ENCODE measurements around the gene PPHLN1.

Gene PPHLN1

GRCh38 chr12:42473130-42473529 lies 147.2 kb downstream of the PPHLN1 start:
- DNase-seq = no peak
- no peaks in the 10 kb centered on the region for H3K36me3 ChIP-seq (ENCODE audit: control insufficient read depth, insufficient read depth, low read length)
- H3K4me3 ChIP-seq (ENCODE audit: insufficient read depth, low read depth, low read length, poor library complexity, severe bottlenecking) = no peak overlapping the region
- no peaks in the 10 kb centered on the region for H3K27me3 ChIP-seq (replicated peaks; ENCODE audit: control insufficient read depth, insufficient read depth, low read length, poor library complexity, severe bottlenecking)
- no peaks in the 10 kb centered on the region for H3K4me1 ChIP-seq (ENCODE audit: control insufficient read depth, insufficient read depth, low read length, poor library complexity, severe bottlenecking)
- no peaks in the 10 kb centered on the region for H3K9me3 ChIP-seq (ENCODE audit: control insufficient read depth, low read length)
- H3K27ac ChIP-seq (ENCODE audit: insufficient read depth, low read length, poor library complexity, severe bottlenecking) = no peak overlapping the region

GRCh38 chr12:42473561-42473960 lies 147.6 kb downstream of the PPHLN1 start:
- Histone ChIP-seq H3K36me3 (ENCODE audit: control insufficient read depth, insufficient read depth, low read length) (no peaks in the 10 kb centered on the region), H3K4me3 (ENCODE audit: insufficient read depth, low read depth, low read length, poor library complexity, severe bottlenecking) (no peak overlapping the region), H3K9me3 (ENCODE audit: control insufficient read depth, low read length) (no peaks in the 10 kb centered on the region), H3K4me1 (ENCODE audit: control insufficient read depth, insufficient read depth, low read length, poor library complexity, severe bottlenecking) (no peaks in the 10 kb centered on the region), H3K27ac (ENCODE audit: insufficient read depth, low read length, poor library complexity, severe bottlenecking) (no peak overlapping the region), H3K27me3 (replicated peaks; ENCODE audit: control insufficient read depth, insufficient read depth, low read length, poor library complexity, severe bottlenecking) (no peaks in the 10 kb centered on the region)
- DNase-seq = no peak

DNA sequence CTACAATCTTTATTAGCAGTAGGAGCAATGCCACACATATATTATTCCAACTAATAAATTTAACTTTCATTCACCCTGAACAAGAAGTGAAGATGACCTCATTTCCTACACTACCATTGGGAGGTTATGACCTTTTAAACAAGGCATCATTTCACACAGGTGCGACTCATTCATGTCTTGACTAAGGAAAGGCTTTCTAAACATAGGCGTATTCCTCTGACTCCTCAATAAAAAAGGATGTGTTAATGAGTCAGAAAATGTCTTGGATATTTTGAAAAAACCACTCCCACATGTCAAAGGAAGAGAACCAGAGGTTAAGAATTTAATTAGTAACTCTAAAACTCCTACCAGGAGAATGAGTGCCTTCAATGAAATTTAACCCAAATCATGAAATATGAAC lies 148.4 kb downstream of the PPHLN1 start:
- Histone ChIP-seq H3K4me1 (ENCODE audit: control insufficient read depth, insufficient read depth, low read length, poor library complexity, severe bottlenecking) (no peaks in the 10 kb centered on the region), H3K36me3 (ENCODE audit: control insufficient read depth, insufficient read depth, low read length) (no peaks in the 10 kb centered on the region), H3K9me3 (ENCODE audit: control insufficient read depth, low read length) (no peaks in the 10 kb centered on the region), H3K27me3 (replicated peaks; ENCODE audit: control insufficient read depth, insufficient read depth, low read length, poor library complexity, severe bottlenecking) (no peaks in the 10 kb centered on the region), H3K4me3 (ENCODE audit: insufficient read depth, low read depth, low read length, poor library complexity, severe bottlenecking) (no peak overlapping the region), H3K27ac (ENCODE audit: insufficient read depth, low read length, poor library complexity, severe bottlenecking) (no peak overlapping the region)
- DNase-seq = no peak

GRCh38 chr12:42475106-42475505 lies 149.1 kb downstream of the PPHLN1 start:
- no peaks in the 10 kb centered on the region for H3K9me3 ChIP-seq (ENCODE audit: control insufficient read depth, low read length)
- peaks cover 2% of the 10 kb centered on the region for H3K27me3 ChIP-seq (replicated peaks; ENCODE audit: control insufficient read depth, insufficient read depth, low read length, poor library complexity, severe bottlenecking)
- DNase-seq = no peak
- H3K36me3 ChIP-seq (ENCODE audit: control insufficient read depth, insufficient read depth, low read length) = no peaks in the 10 kb centered on the region
- H3K27ac ChIP-seq (ENCODE audit: insufficient read depth, low read length, poor library complexity, severe bottlenecking) = no peak overlapping the region
- H3K4me3 ChIP-seq (ENCODE audit: insufficient read depth, low read depth, low read length, poor library complexity, severe bottlenecking) = no peak overlapping the region
- H3K4me1 ChIP-seq (ENCODE audit: control insufficient read depth, insufficient read depth, low read length, poor library complexity, severe bottlenecking) = no peaks in the 10 kb centered on the region

GRCh38 chr12:42477941-42478340 lies 152.0 kb downstream of the PPHLN1 start:
- Histone ChIP-seq H3K9me3 (ENCODE audit: control insufficient read depth, low read length) (no peaks in the 10 kb centered on the region), H3K27me3 (replicated peaks; ENCODE audit: control insufficient read depth, insufficient read depth, low read length, poor library complexity, severe bottlenecking) (peaks cover 26% of the 10 kb centered on the region), H3K4me3 (ENCODE audit: insufficient read depth, low read depth, low read length, poor library complexity, severe bottlenecking) (no peak overlapping the region), H3K27ac (ENCODE audit: insufficient read depth, low read length, poor library complexity, severe bottlenecking) (no peak overlapping the region), H3K4me1 (ENCODE audit: control insufficient read depth, insufficient read depth, low read length, poor library complexity, severe bottlenecking) (peaks cover 5% of the 10 kb centered on the region), H3K36me3 (ENCODE audit: control insufficient read depth, insufficient read depth, low read length) (no peaks in the 10 kb centered on the region)
- DNase-seq = no peak

- Histone ChIP-seq H3K27ac (ENCODE audit: insufficient read depth, low read length, poor library complexity, severe bottlenecking) (no peak overlapping the region), H3K4me3 (ENCODE audit: insufficient read depth, low read depth, low read length, poor library complexity, severe bottlenecking) (no peak overlapping the region), H3K36me3 (ENCODE audit: control insufficient read depth, insufficient read depth, low read length) (no peaks in the 10 kb centered on the region), H3K9me3 (ENCODE audit: control insufficient read depth, low read length) (no peaks in the 10 kb centered on the region), H3K27me3 (replicated peaks; ENCODE audit: control insufficient read depth, insufficient read depth, low read length, poor library complexity, severe bottlenecking) (peaks cover 41% of the 10 kb centered on the region), H3K4me1 (ENCODE audit: control insufficient read depth, insufficient read depth, low read length, poor library complexity, severe bottlenecking) (peaks cover 5% of the 10 kb centered on the region)
- no peak for DNase-seq
Measured at GRCh38 chr12:42481368-42481767, 155.4 kb downstream of the PPHLN1 start.

GRCh38 chr12:42482041-42482747 lies 156.2 kb downstream of the PPHLN1 start:
- peaks cover 41% of the 10 kb centered on the region for H3K27me3 ChIP-seq (replicated peaks; ENCODE audit: control insufficient read depth, insufficient read depth, low read length, poor library complexity, severe bottlenecking)
- no peak for DNase-seq
- no peaks in the 10 kb centered on the region for H3K36me3 ChIP-seq (ENCODE audit: control insufficient read depth, insufficient read depth, low read length)
- H3K27ac ChIP-seq (ENCODE audit: insufficient read depth, low read length, poor library complexity, severe bottlenecking) = no peak overlapping the region
- H3K9me3 ChIP-seq (ENCODE audit: control insufficient read depth, low read length) = no peaks in the 10 kb centered on the region
- peaks cover 5% of the 10 kb centered on the region for H3K4me1 ChIP-seq (ENCODE audit: control insufficient read depth, insufficient read depth, low read length, poor library complexity, severe bottlenecking)
- peak overlapping the region; percentile 65 for H3K4me3 ChIP-seq (ENCODE audit: insufficient read depth, low read depth, low read length, poor library complexity, severe bottlenecking)

GRCh38 chr12:42482748-42483520 lies 157.0 kb downstream of the PPHLN1 start:
- Histone ChIP-seq H3K27me3 (replicated peaks; ENCODE audit: control insufficient read depth, insufficient read depth, low read length, poor library complexity, severe bottlenecking) (peaks cover 41% of the 10 kb centered on the region), H3K4me1 (ENCODE audit: control insufficient read depth, insufficient read depth, low read length, poor library complexity, severe bottlenecking) (peaks cover 5% of the 10 kb centered on the region), H3K36me3 (ENCODE audit: control insufficient read depth, insufficient read depth, low read length) (no peaks in the 10 kb centered on the region), H3K9me3 (ENCODE audit: control insufficient read depth, low read length) (no peaks in the 10 kb centered on the region), H3K27ac (ENCODE audit: insufficient read depth, low read length, poor library complexity, severe bottlenecking) (no peak overlapping the region), H3K4me3 (ENCODE audit: insufficient read depth, low read depth, low read length, poor library complexity, severe bottlenecking) (peak overlapping the region; percentile 65)
- no peak for DNase-seq

DNA sequence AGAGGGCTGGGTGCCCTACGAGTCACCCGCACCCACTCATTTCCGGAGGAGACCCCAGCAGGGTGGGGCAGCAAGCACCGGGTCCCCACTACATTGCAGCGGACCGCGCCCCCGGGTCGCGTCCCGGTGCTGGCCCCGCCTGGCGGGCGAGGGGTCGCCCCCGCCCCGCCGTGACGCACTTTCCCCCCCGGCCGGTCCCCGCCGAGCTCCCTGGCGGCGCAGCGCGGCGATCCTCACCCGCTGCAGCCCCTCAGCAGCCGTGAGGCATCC lies 157.5 kb downstream of the PPHLN1 start:
- peaks cover 5% of the 10 kb centered on the region for H3K4me1 ChIP-seq (ENCODE audit: control insufficient read depth, insufficient read depth, low read length, poor library complexity, severe bottlenecking)
- DNase-seq = no peak

DNA sequence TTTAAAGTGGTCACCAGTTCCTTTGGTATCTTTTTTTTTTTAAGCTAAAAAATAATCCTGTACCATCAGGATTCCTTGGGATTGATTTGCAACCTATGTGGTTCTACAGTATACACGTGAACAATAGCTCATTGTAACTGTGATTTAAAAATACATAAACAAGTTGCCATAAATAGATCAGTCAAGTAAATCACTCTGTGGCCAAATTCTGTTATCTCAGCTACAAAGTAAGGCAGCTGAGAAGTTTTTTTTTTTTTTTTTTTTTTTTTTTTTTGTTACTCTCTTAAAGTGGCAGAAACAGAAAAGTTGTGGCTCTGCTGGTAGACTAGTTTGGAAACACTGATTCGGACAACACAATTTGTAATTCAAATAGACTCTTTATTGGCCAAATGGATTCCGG lies 159.0 kb downstream of the PPHLN1 start:
- no peak overlapping the region for H3K4me3 ChIP-seq (ENCODE audit: insufficient read depth, low read depth, low read length, poor library complexity, severe bottlenecking)
- peaks cover 41% of the 10 kb centered on the region for H3K27me3 ChIP-seq (replicated peaks; ENCODE audit: control insufficient read depth, insufficient read depth, low read length, poor library complexity, severe bottlenecking)
- H3K27ac ChIP-seq (ENCODE audit: insufficient read depth, low read length, poor library complexity, severe bottlenecking) = no peak overlapping the region
- H3K4me1 ChIP-seq (ENCODE audit: control insufficient read depth, insufficient read depth, low read length, poor library complexity, severe bottlenecking) = peaks cover 5% of the 10 kb centered on the region
- no peak for DNase-seq
- H3K9me3 ChIP-seq (ENCODE audit: control insufficient read depth, low read length) = no peaks in the 10 kb centered on the region
- H3K36me3 ChIP-seq (ENCODE audit: control insufficient read depth, insufficient read depth, low read length) = no peaks in the 10 kb centered on the region

More for the DNA sequence above, 157.5 kb downstream of the PPHLN1 start:
- Histone ChIP-seq H3K27me3 (replicated peaks; ENCODE audit: control insufficient read depth, insufficient read depth, low read length, poor library complexity, severe bottlenecking) (peaks cover 41% of the 10 kb centered on the region), H3K27ac (ENCODE audit: insufficient read depth, low read length, poor library complexity, severe bottlenecking) (no peak overlapping the region), H3K36me3 (ENCODE audit: control insufficient read depth, insufficient read depth, low read length) (no peaks in the 10 kb centered on the region), H3K9me3 (ENCODE audit: control insufficient read depth, low read length) (no peaks in the 10 kb centered on the region), H3K4me3 (ENCODE audit: insufficient read depth, low read depth, low read length, poor library complexity, severe bottlenecking) (peak overlapping the region; percentile 65)

All from effector memory CD4-positive, alpha-beta T cell (primary cell).